Left colon (tissue), 2 donors: ENCODE data around the gene NLRC5. TPM values are rescaled to one million over a fixed set of nuclear protein-coding genes. Genes with fewer than 3 reads are reported as not detected.
A peak's percentile ranks its signal among the peaks of the same experiment; 100 is the strongest.

Experiments
- ATAC-seq: fragments of 200-7000 bp; cut with Tn5 transposase; one replicate; pipeline ENCODE4 v1.9.1; 2020; ENCODE audit warnings: mild to moderate bottlenecking, moderate library complexity
- DNase-seq, 2 donors: peaks; one replicate each; pipeline ENCODE4 v3.0.0-alpha.2; 2020
- intact Hi-C, 2 donors: fragments of 100-400 bp; cut with DNase I in 1 of 2; cut with micrococcal nuclease in 1 of 2; formaldehyde crosslinking; loops; one replicate each; pipeline versions ENCODE4 v1.11.2 to v1.14.0; 2022; cut with DNase I, micrococcal nuclease
- total RNA-seq, 2 donors: library from RNA; stranded (reverse); fragmentation: NEBNext Ultra II Directional; extraction: Animal tissue kit (Norgen Biotek cat#: 25700); gene quantifications; one replicate each; pipeline ENCODE4 v1.2.1, GENCODE V29; 2021
- donor health status: DM: no; HTN: no; CAD: no.
- donor health status: DM: yes; HTN: yes; CAD: no.

The NLRC5 gene
- total RNA-seq, 2 donors from 2014 or later: 57.7 to 125 TPM

GRCh38 chr16:57007530-57007929 lies 18.2 kb downstream of the NLRC5 start:
- DNase-seq: no peak
- ATAC-seq: no peak
- intact Hi-C loops: no loop called here

- DNase-seq (no peak), ATAC-seq (no peak)
- intact Hi-C loops: no loop called here
Measured at GRCh38 chr16:57008440-57008839, 19.1 kb downstream of the NLRC5 start.

GRCh38 chr16:57009643-57010170 lies 20.4 kb downstream of the NLRC5 start:
- no peak for DNase-seq
- ATAC-seq: no peak
- intact Hi-C loops: no loop called here

- intact Hi-C loops: no loop called here
- no peak for DNase-seq
Measured at GRCh38 chr16:57012353-57012752, 23.0 kb downstream of the NLRC5 start.

GRCh38 chr16:57013229-57013628 lies 23.9 kb downstream of the NLRC5 start:
- intact Hi-C loops: no loop called here
- ATAC-seq (no peak), DNase-seq (no peak)

More at GRCh38 chr16:57012353-57012752, 23.0 kb downstream of the NLRC5 start:
- no peak for ATAC-seq

GRCh38 chr16:57013902-57014301 lies 24.5 kb downstream of the NLRC5 start:
- DNase-seq: no peak
- intact Hi-C loops: no loop called here
- ATAC-seq: no peak

GRCh38 chr16:57016301-57016700 lies 26.9 kb downstream of the NLRC5 start:
- intact Hi-C loops: no loop called here
- no peak for DNase-seq

GRCh38 chr16:57016831-57017230 lies 27.5 kb downstream of the NLRC5 start:
- no peak for DNase-seq
- intact Hi-C loops: no loop called here
- no peak for ATAC-seq

More at GRCh38 chr16:57016301-57016700, 26.9 kb downstream of the NLRC5 start:
- no peak for ATAC-seq

- peak; percentile 25 for ATAC-seq
Measured at GRCh38 chr16:57017251-57017650, 27.9 kb downstream of the NLRC5 start.

GRCh38 chr16:57019746-57020145 lies 30.4 kb downstream of the NLRC5 start:
- no peak for DNase-seq
- no peak for ATAC-seq
- intact Hi-C loops: no loop called here

More at GRCh38 chr16:57017251-57017650, 27.9 kb downstream of the NLRC5 start:
- intact Hi-C loops: no loop called here
- no peak for DNase-seq

GRCh38 chr16:57020651-57021050 lies 31.3 kb downstream of the NLRC5 start:
- DNase-seq (no peak), ATAC-seq (no peak)
- intact Hi-C loops: no loop called here

- DNase-seq (no peak), ATAC-seq (no peak)
- intact Hi-C loops: no loop called here
Measured at GRCh38 chr16:57021757-57022156, 32.4 kb downstream of the NLRC5 start.

GRCh38 chr16:57022445-57022844 lies 33.1 kb downstream of the NLRC5 start:
- no peak for DNase-seq
- intact Hi-C loops: no loop called here

GRCh38 chr16:57023541-57024249 lies 34.3 kb downstream of the NLRC5 start:
- peak; percentile 10 for ATAC-seq
- DNase-seq: no peak
- intact Hi-C loops: no loop called here

More at GRCh38 chr16:57022445-57022844, 33.1 kb downstream of the NLRC5 start:
- no peak for ATAC-seq

- intact Hi-C loops: no loop called here
- DNase-seq (no peak), ATAC-seq (no peak)
Measured at GRCh38 chr16:57024894-57025680, 35.7 kb downstream of the NLRC5 start.

GRCh38 chr16:57025941-57026777 lies 36.8 kb downstream of the NLRC5 start:
- intact Hi-C loops: no loop called here
- no peak for DNase-seq
- peak; percentile 6 for ATAC-seq

GRCh38 chr16:57026778-57027062 lies 37.4 kb downstream of the NLRC5 start:
- DNase-seq: no peak
- intact Hi-C loops: no loop called here
- ATAC-seq: no peak

GRCh38 chr16:57027067-57027466 lies 37.7 kb downstream of the NLRC5 start:
- ATAC-seq: no peak
- intact Hi-C loops: no loop called here

GRCh38 chr16:57028086-57028485 lies 38.7 kb downstream of the NLRC5 start:
- DNase-seq (no peak), ATAC-seq (peak; percentile 47)
- intact Hi-C loops: no loop called here

More at GRCh38 chr16:57027067-57027466, 37.7 kb downstream of the NLRC5 start:
- DNase-seq: no peak
